Measurements from ENCODE around the gene ADI1. TPM values are rescaled to one million over a fixed set of nuclear protein-coding genes. Genes with fewer than 3 reads are reported as not detected.
A peak's percentile ranks its signal among the peaks of the same experiment; 100 is the strongest.

Gene ADI1
- total and polyA plus RNA-seq, 7 experiments from 2014 or later, result 26.4 to 73.3 (median 39.6) TPM

DNA sequence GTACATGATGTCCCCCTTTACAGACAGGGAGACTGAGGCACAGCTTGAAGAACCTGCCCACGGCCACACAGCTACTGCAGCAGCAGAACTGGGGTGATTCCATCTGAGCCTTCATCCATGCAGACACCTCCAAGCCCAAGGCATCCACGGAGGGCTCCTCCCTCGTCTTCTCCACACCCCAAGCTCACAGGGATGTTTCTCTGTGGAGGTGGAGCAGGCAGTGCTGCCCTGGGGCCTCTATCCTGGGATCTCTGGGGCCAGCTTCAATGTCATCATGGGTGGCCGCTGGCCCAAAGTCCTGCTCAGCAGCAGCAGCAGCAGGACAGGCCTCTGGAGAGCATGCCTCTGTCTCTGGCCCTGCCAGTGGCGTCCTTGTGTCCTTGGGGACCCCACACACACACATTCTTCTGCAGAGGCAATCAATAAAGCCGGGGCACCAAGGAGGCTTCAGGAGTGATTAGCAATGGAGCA is 31.2 kb downstream of the ADI1 start:
- no peak overlapping the region for H3K4me3 ChIP-seq (ENCODE audit: low read length)
- H3K9me3 Mint-ChIP-seq, result no peaks in the 10 kb centered on the region
- peak overlapping the region in 1 of 9 donors; percentile 7 for H3K27ac Mint-ChIP-seq
- H3K4me1 ChIP-seq (ENCODE audit: control insufficient read depth in 2 of 2, insufficient read depth in 2 of 2, low read length in 2 of 2), result no peaks in the 10 kb centered on the region
- H3K9me3 ChIP-seq (ENCODE audit: control insufficient read depth in 2 of 3, low read length in 3 of 3), result no peaks in the 10 kb centered on the region
- POLR2A ChIA-PET, result no interaction called here
- peaks cover 0 to 9% (median 0%) of the 10 kb centered on the region in 7 donors for H3K4me1 Mint-ChIP-seq
- no peaks in the 10 kb centered on the region for H3K27me3 ChIP-seq (ENCODE audit: control insufficient read depth in 2 of 2, insufficient read depth in 2 of 2, low read length in 2 of 2)
- peaks cover 0 to 12% (median 0%) of the 10 kb centered on the region in 3 experiments for H3K36me3 ChIP-seq (ENCODE audit: control insufficient read depth in 2 of 3, insufficient read depth in 3 of 3, low read length in 3 of 3)
- ATAC-seq (no peak), DNase-seq (no peak)
- no peak overlapping the region for H3K4me3 Mint-ChIP-seq
- intact Hi-C loops (cut with micrococcal nuclease), result no loop called here
- peaks cover 0 to 14% (median 0%) of the 10 kb centered on the region in 5 donors for H3K36me3 Mint-ChIP-seq
- H3K27ac ChIP-seq (ENCODE audit: low read depth, low read length), result no peak overlapping the region
- H3K27me3 Mint-ChIP-seq, result no peaks in the 10 kb centered on the region
- CTCF ChIA-PET, result interaction anchor here (0.7 kb wide), 1 partner anchor 26 kb away, joined by 3 read pairs; no protein-coding TSS in a partner anchor

DNA sequence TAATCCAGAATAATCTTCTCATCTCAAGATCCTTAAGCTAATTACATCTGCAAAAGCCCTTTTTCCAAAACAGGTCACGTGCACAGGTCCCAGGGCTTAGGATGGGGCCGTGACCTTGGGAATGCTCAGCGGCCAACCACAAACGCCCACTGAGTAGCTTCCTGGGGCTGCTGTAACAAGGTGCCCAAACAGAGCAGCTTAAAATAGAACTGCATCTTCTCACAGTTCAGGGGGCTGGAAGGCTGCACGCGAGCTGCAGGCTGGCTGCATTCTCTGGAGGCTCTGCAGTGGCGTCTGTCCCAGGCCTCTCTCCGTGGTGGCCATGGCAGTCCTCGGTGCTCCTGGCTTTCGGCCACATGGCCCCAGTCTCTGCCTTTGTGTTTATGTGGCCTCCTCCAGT is 31.9 kb downstream of the ADI1 start:
- no peak overlapping the region for H3K4me3 ChIP-seq (ENCODE audit: low read length)
- Mint-ChIP-seq H3K27ac (peak overlapping the region in 2 of 9 donors; percentile 2 to 7), H3K4me3 (no peak overlapping the region), H3K27me3 (no peaks in the 10 kb centered on the region), H3K36me3 (peaks cover 0 to 14% (median 0%) of the 10 kb centered on the region in 5 donors), H3K4me1 (peaks cover 0 to 12% (median 0%) of the 10 kb centered on the region in 7 donors), H3K9me3 (no peaks in the 10 kb centered on the region)
- ChIA-PET CTCF (interaction anchor here (0.5 kb wide), 1 partner anchor 22 kb away, joined by 5 read pairs; no protein-coding TSS in a partner anchor), POLR2A (no interaction called here)
- no peak for ATAC-seq
- peaks cover 0 to 15% (median 0%) of the 10 kb centered on the region in 3 experiments for H3K36me3 ChIP-seq (ENCODE audit: control insufficient read depth in 2 of 3, insufficient read depth in 3 of 3, low read length in 3 of 3)
- intact Hi-C loops (cut with micrococcal nuclease), result no loop called here
- no peaks in the 10 kb centered on the region for H3K9me3 ChIP-seq (ENCODE audit: control insufficient read depth in 2 of 3, low read length in 3 of 3)
- H3K27ac ChIP-seq (ENCODE audit: low read depth, low read length), result no peak overlapping the region
- H3K27me3 ChIP-seq (ENCODE audit: control insufficient read depth in 2 of 2, insufficient read depth in 2 of 2, low read length in 2 of 2), result no peaks in the 10 kb centered on the region
- H3K4me1 ChIP-seq (ENCODE audit: control insufficient read depth in 2 of 2, insufficient read depth in 2 of 2, low read length in 2 of 2), result no peaks in the 10 kb centered on the region
- no peak for DNase-seq

DNA sequence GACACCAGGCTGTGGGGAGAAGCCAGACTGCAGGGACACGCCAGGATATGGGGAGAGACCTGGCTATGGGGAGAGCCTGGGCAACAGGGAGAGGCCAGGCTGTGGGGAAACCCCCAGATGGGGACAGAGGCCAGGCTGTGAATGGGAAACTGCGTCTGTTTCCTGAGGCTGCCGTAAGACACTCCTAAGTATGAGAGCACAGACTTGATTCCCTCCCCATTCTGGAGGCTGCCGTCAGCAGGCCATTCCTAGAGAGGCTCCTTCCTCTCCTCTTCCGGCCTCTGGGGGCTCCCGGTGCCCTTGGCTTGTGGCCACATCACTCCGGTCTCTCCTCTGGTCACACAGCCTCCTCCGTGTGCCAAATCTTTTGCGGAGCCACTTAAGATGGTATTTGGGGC is 32.3 kb downstream of the ADI1 start:
- no peak for ATAC-seq
- Histone ChIP-seq H3K27ac (ENCODE audit: low read depth, low read length) (no peak overlapping the region), H3K36me3 (ENCODE audit: control insufficient read depth in 2 of 3, insufficient read depth in 3 of 3, low read length in 3 of 3) (peaks cover 0 to 19% (median 0%) of the 10 kb centered on the region in 3 experiments), H3K27me3 (ENCODE audit: control insufficient read depth in 2 of 2, insufficient read depth in 2 of 2, low read length in 2 of 2) (no peaks in the 10 kb centered on the region), H3K4me3 (ENCODE audit: low read length) (no peak overlapping the region), H3K4me1 (ENCODE audit: control insufficient read depth in 2 of 2, insufficient read depth in 2 of 2, low read length in 2 of 2) (no peaks in the 10 kb centered on the region), H3K9me3 (ENCODE audit: control insufficient read depth in 2 of 3, low read length in 3 of 3) (no peaks in the 10 kb centered on the region)
- CTCF ChIA-PET, result interaction anchor here (0.5 kb wide), 1 partner anchor 23 kb away, joined by 5 read pairs; no protein-coding TSS in a partner anchor
- H3K27me3 Mint-ChIP-seq, result no peaks in the 10 kb centered on the region
- intact Hi-C loops (cut with micrococcal nuclease), result no loop called here
- peaks cover 0 to 14% (median 0%) of the 10 kb centered on the region in 5 donors for H3K36me3 Mint-ChIP-seq
- no peak overlapping the region for H3K27ac Mint-ChIP-seq
- H3K4me1 Mint-ChIP-seq, result peaks cover 0 to 13% (median under 1%) of the 10 kb centered on the region in 7 donors
- POLR2A ChIA-PET, result no interaction called here
- no peak for DNase-seq
- no peaks in the 10 kb centered on the region for H3K9me3 Mint-ChIP-seq
- H3K4me3 Mint-ChIP-seq, result no peak overlapping the region

DNA sequence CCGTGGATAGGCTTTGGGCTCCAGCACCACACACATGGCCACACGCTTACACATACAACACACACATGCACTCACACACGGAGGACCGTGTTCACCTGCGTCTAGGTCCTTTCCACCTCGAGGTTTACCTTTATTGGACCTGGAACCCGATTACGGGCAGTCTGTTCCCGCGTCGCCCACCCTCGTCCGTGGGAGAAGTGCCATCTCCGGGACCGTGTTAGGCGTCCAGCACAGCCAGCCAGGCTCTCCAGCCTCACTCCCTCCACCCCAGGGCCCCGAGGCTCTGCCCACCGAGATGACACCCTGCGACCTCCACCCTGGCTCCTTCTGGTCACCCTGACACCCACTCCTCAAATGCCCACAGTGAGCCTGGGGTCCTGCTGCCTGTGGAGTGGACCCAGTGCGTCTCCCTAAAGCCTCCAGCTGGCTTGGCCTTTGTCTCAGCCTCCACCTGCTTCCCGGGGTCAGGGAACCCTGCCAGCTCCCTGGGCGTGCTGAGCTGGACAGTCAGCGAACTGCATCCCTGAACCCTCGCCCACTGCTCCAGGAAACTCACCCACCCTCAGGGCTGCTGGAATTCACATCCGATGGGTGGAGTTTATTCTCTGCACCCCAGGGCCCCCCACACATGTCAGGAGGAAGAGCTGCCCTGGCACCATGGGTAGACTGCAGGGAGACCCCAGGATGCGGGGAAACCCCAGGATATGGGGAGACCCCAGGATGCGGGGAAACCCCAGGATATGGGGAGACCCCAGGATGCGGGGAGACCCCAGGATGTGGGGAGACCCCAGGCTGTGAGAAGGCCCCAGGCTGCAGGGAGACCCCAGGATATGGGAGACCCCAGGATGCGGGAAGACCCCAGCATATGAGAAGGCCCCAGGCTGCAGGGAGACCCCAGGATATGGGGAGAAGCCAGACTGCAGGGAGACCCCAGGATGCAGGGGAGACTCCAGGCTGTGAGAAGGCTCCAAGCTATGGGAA is 33.0 kb downstream of the ADI1 start:
- DNase-seq, result no peak
- Histone ChIP-seq H3K9me3 (ENCODE audit: control insufficient read depth in 2 of 3, low read length in 3 of 3) (no peaks in the 10 kb centered on the region), H3K27me3 (ENCODE audit: control insufficient read depth in 2 of 2, insufficient read depth in 2 of 2, low read length in 2 of 2) (no peaks in the 10 kb centered on the region), H3K4me1 (ENCODE audit: control insufficient read depth in 2 of 2, insufficient read depth in 2 of 2, low read length in 2 of 2) (no peaks in the 10 kb centered on the region), H3K4me3 (ENCODE audit: low read length) (no peak overlapping the region), H3K36me3 (ENCODE audit: control insufficient read depth in 2 of 3, insufficient read depth in 3 of 3, low read length in 3 of 3) (peaks cover 0 to 19% (median 0%) of the 10 kb centered on the region in 3 experiments), H3K27ac (ENCODE audit: low read depth, low read length) (no peak overlapping the region)
- Mint-ChIP-seq H3K36me3 (peaks cover 0 to 14% (median 0%) of the 10 kb centered on the region in 5 donors), H3K27ac (no peak overlapping the region), H3K4me1 (peaks cover 0 to 20% (median 8%) of the 10 kb centered on the region in 7 donors), H3K4me3 (no peak overlapping the region), H3K9me3 (no peaks in the 10 kb centered on the region), H3K27me3 (no peaks in the 10 kb centered on the region)
- ATAC-seq, result no peak
- ChIA-PET CTCF (no interaction called here), POLR2A (no interaction called here)
- intact Hi-C loops (cut with micrococcal nuclease), result no loop called here

DNA sequence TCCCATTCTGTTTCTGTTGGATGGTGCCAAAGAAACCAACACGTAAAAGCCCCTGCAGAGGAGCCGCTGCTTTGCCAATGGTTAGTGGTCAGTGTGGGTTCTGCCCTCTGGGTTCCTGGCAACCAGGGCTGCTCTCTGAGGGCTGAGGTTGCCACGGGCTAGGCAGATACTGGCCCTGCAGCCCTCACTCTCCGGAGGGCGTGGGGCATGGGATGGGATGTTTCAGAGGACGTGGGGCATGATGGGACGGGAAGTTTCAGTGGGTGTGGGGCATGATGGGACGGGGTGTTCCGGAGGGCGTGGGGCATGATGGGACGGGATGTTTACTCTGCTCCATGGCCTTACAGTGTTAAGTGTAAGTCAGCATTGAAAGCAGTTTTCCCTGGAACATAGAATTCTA is 34.2 kb downstream of the ADI1 start:
- no peak overlapping the region for H3K4me3 ChIP-seq (ENCODE audit: low read length)
- ATAC-seq, result no peak
- no peaks in the 10 kb centered on the region for H3K27me3 ChIP-seq (ENCODE audit: control insufficient read depth in 2 of 2, insufficient read depth in 2 of 2, low read length in 2 of 2)

DNA sequence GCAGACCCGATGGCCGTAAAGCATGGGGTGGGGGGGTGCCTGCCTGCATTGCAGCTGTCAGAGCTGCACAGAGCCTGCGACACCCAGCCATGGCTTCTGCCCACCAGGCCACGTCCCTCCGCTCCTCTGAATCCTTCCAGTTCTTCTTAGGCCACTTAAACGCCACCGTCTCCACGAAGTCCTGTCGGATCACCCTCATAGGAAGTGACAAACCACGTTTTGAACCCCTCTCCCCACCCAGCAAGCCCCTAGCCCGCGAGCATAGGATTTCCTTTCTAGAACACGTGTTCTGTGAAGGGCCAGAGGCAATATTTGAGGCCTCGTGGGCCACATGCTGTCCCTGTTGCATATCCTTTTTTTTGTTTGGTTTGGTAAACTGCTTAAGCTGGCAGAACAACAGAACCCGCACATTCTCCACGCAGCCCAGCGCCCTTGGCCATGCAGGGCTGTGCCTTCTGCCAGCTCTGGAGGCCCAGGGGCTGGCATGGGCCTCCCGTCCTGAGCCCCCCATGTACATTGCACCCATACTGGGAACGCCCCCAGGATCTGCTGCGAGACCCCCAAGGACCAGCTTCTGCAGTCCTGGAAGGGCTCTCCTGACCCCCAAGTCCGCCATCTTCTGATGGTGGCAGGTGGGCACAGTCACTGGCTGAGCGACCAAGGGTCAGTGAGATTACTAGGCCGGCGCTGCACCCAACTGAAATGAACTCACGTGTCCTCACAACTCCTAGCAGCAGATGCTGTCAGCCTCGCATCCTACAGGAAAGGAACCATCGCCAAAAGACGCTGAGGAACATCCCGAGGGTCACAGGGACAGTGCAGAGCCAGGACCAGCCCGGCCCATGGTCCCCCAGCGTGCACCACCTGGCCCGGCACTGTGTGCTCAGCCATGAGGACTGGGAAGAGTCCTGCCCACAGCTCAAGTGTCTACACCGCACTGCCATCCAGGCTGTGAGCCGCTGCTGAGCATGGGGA is 35.1 kb downstream of the ADI1 start:
- no peaks in the 10 kb centered on the region for H3K9me3 Mint-ChIP-seq
- ChIA-PET POLR2A (no interaction called here), CTCF (no interaction called here)
- H3K36me3 ChIP-seq (ENCODE audit: control insufficient read depth in 2 of 3, insufficient read depth in 3 of 3, low read length in 3 of 3), result peaks cover 0 to 26% (median 0%) of the 10 kb centered on the region in 3 experiments
- H3K4me1 ChIP-seq (ENCODE audit: control insufficient read depth in 2 of 2, insufficient read depth in 2 of 2, low read length in 2 of 2), result no peaks in the 10 kb centered on the region
- peaks cover 0 to 20% (median 3%) of the 10 kb centered on the region in 5 donors for H3K36me3 Mint-ChIP-seq
- no peaks in the 10 kb centered on the region for H3K27me3 ChIP-seq (ENCODE audit: control insufficient read depth in 2 of 2, insufficient read depth in 2 of 2, low read length in 2 of 2)
- H3K27me3 Mint-ChIP-seq, result no peaks in the 10 kb centered on the region
- no peak overlapping the region for H3K27ac ChIP-seq (ENCODE audit: low read depth, low read length)
- no peaks in the 10 kb centered on the region for H3K9me3 ChIP-seq (ENCODE audit: control insufficient read depth in 2 of 3, low read length in 3 of 3)
- no peak overlapping the region for H3K4me3 ChIP-seq (ENCODE audit: low read length)
- no peak for ATAC-seq
- intact Hi-C loops (cut with micrococcal nuclease), result no loop called here
- H3K27ac Mint-ChIP-seq, result no peak overlapping the region
- DNase-seq, result no peak
- H3K4me3 Mint-ChIP-seq, result no peak overlapping the region
- H3K4me1 Mint-ChIP-seq, result peaks cover 2 to 39% (median 26%) of the 10 kb centered on the region in 7 donors

More for the DNA sequence above, 34.2 kb downstream of the ADI1 start:
- peaks cover 0 to 19% (median 0%) of the 10 kb centered on the region in 3 experiments for H3K36me3 ChIP-seq (ENCODE audit: control insufficient read depth in 2 of 3, insufficient read depth in 3 of 3, low read length in 3 of 3)
- intact Hi-C loops (cut with micrococcal nuclease), result no loop called here
- Mint-ChIP-seq H3K4me1 (peaks cover 0 to 32% (median 20%) of the 10 kb centered on the region in 7 donors), H3K36me3 (peaks cover 0 to 14% (median 0%) of the 10 kb centered on the region in 5 donors), H3K27me3 (no peaks in the 10 kb centered on the region), H3K4me3 (no peak overlapping the region), H3K27ac (peak overlapping the region in 1 of 9 donors; percentile 48), H3K9me3 (no peaks in the 10 kb centered on the region)
- ChIA-PET CTCF (no interaction called here), POLR2A (no interaction called here)
- no peaks in the 10 kb centered on the region for H3K9me3 ChIP-seq (ENCODE audit: control insufficient read depth in 2 of 3, low read length in 3 of 3)
- no peaks in the 10 kb centered on the region for H3K4me1 ChIP-seq (ENCODE audit: control insufficient read depth in 2 of 2, insufficient read depth in 2 of 2, low read length in 2 of 2)
- no peak for DNase-seq
- no peak overlapping the region for H3K27ac ChIP-seq (ENCODE audit: low read depth, low read length)

Measured in naive thymus-derived CD4-positive, alpha-beta T cell (primary cell).